IPS-15b (cell line): Measurements from ENCODE around the gene CLVS2.

Experiments used
- H3K27me3 ChIP-seq: one replicate; pipeline ENCODE4 v1.6.1; 2013; ENCODE audit warnings: low read length; ENCODE audit not compliant: control insufficient read depth, insufficient read depth
- H3K36me3 ChIP-seq: one replicate; pipeline ENCODE4 v1.6.1; 2013; ENCODE audit warnings: low read length; ENCODE audit not compliant: control insufficient read depth, insufficient read depth
- H3K4me1 ChIP-seq: one replicate; pipeline ENCODE4 v1.6.1; 2013; ENCODE audit warnings: mild to moderate bottlenecking, low read length; ENCODE audit not compliant: control insufficient read depth, insufficient read depth
- H3K4me3 ChIP-seq: one replicate; pipeline ENCODE4 v1.5.1; 2013; ENCODE audit warnings: low read depth, low read length
- H3K9ac ChIP-seq: one replicate; pipeline ENCODE4 v1.6.1; 2013; ENCODE audit warnings: low read depth, mild to moderate bottlenecking, low read length
- H3K9me3 ChIP-seq: one replicate; pipeline ENCODE4 v1.6.1; 2013; ENCODE audit warnings: mild to moderate bottlenecking, low read length; ENCODE audit not compliant: control insufficient read depth, insufficient read depth

CLVS2 gene

GRCh38 chr6:122998403-122998975, 2.5 kb downstream of the CLVS2 start:
- Histone ChIP-seq H3K9ac (no peak overlapping the region), H3K4me1 (no peaks in the 10 kb centered on the region), H3K27me3 (peaks cover 50% of the 10 kb centered on the region), H3K9me3 (no peaks in the 10 kb centered on the region), H3K36me3 (no peaks in the 10 kb centered on the region), H3K4me3 (no peak overlapping the region)

- Histone ChIP-seq H3K4me1 (no peaks in the 10 kb centered on the region), H3K4me3 (no peak overlapping the region), H3K36me3 (no peaks in the 10 kb centered on the region), H3K9ac (no peak overlapping the region), H3K27me3 (peaks cover 32% of the 10 kb centered on the region), H3K9me3 (no peaks in the 10 kb centered on the region)
Measured at GRCh38 chr6:123000244-123000770, 4.3 kb downstream of the CLVS2 start.

- H3K4me1 ChIP-seq = no peaks in the 10 kb centered on the region
- H3K27me3 ChIP-seq = peaks cover 25% of the 10 kb centered on the region
- H3K4me3 ChIP-seq = no peak overlapping the region
- H3K9me3 ChIP-seq = no peaks in the 10 kb centered on the region
- no peaks in the 10 kb centered on the region for H3K36me3 ChIP-seq
- no peak overlapping the region for H3K9ac ChIP-seq
Measured at GRCh38 chr6:123001540-123001939, 5.5 kb downstream of the CLVS2 start.

- H3K36me3 ChIP-seq = no peaks in the 10 kb centered on the region
- H3K9me3 ChIP-seq = no peaks in the 10 kb centered on the region
- H3K4me3 ChIP-seq = no peak overlapping the region
- H3K4me1 ChIP-seq = no peaks in the 10 kb centered on the region
- no peak overlapping the region for H3K9ac ChIP-seq
- no peaks in the 10 kb centered on the region for H3K27me3 ChIP-seq
Measured at GRCh38 chr6:123007885-123008284, 11.8 kb downstream of the CLVS2 start.

GRCh38 chr6:123009059-123009458, 13.0 kb downstream of the CLVS2 start:
- Histone ChIP-seq H3K4me1 (no peaks in the 10 kb centered on the region), H3K36me3 (no peaks in the 10 kb centered on the region), H3K4me3 (no peak overlapping the region), H3K9ac (no peak overlapping the region), H3K27me3 (no peaks in the 10 kb centered on the region), H3K9me3 (no peaks in the 10 kb centered on the region)

- Histone ChIP-seq H3K4me1 (no peaks in the 10 kb centered on the region), H3K9me3 (no peaks in the 10 kb centered on the region), H3K36me3 (no peaks in the 10 kb centered on the region), H3K9ac (no peak overlapping the region), H3K27me3 (no peaks in the 10 kb centered on the region), H3K4me3 (no peak overlapping the region)
Measured at GRCh38 chr6:123014835-123015234, 18.8 kb downstream of the CLVS2 start.

- H3K9me3 ChIP-seq = no peaks in the 10 kb centered on the region
- H3K9ac ChIP-seq = no peak overlapping the region
- H3K4me1 ChIP-seq = no peaks in the 10 kb centered on the region
- H3K36me3 ChIP-seq = no peaks in the 10 kb centered on the region
- H3K27me3 ChIP-seq = no peaks in the 10 kb centered on the region
- H3K4me3 ChIP-seq = no peak overlapping the region
Measured at GRCh38 chr6:123016431-123017103, 20.5 kb downstream of the CLVS2 start.

GRCh38 chr6:123017104-123017682, 21.2 kb downstream of the CLVS2 start:
- Histone ChIP-seq H3K27me3 (no peaks in the 10 kb centered on the region), H3K9ac (no peak overlapping the region), H3K4me1 (no peaks in the 10 kb centered on the region), H3K4me3 (no peak overlapping the region), H3K36me3 (no peaks in the 10 kb centered on the region), H3K9me3 (no peaks in the 10 kb centered on the region)

GRCh38 chr6:123022975-123023374, 26.9 kb downstream of the CLVS2 start:
- H3K4me1 ChIP-seq = no peaks in the 10 kb centered on the region
- H3K4me3 ChIP-seq = no peak overlapping the region
- no peak overlapping the region for H3K9ac ChIP-seq
- H3K27me3 ChIP-seq = no peaks in the 10 kb centered on the region
- no peaks in the 10 kb centered on the region for H3K9me3 ChIP-seq
- no peaks in the 10 kb centered on the region for H3K36me3 ChIP-seq

GRCh38 chr6:123024976-123025375, 28.9 kb downstream of the CLVS2 start:
- Histone ChIP-seq H3K4me1 (no peaks in the 10 kb centered on the region), H3K4me3 (no peak overlapping the region), H3K9me3 (no peaks in the 10 kb centered on the region), H3K9ac (no peak overlapping the region), H3K27me3 (no peaks in the 10 kb centered on the region), H3K36me3 (no peaks in the 10 kb centered on the region)

GRCh38 chr6:123027408-123027807, 31.4 kb downstream of the CLVS2 start:
- Histone ChIP-seq H3K9ac (no peak overlapping the region), H3K27me3 (no peaks in the 10 kb centered on the region), H3K4me3 (no peak overlapping the region), H3K4me1 (no peaks in the 10 kb centered on the region), H3K36me3 (no peaks in the 10 kb centered on the region), H3K9me3 (no peaks in the 10 kb centered on the region)

- Histone ChIP-seq H3K27me3 (no peaks in the 10 kb centered on the region), H3K36me3 (no peaks in the 10 kb centered on the region), H3K9ac (no peak overlapping the region), H3K4me3 (no peak overlapping the region), H3K9me3 (no peaks in the 10 kb centered on the region), H3K4me1 (no peaks in the 10 kb centered on the region)
Measured at GRCh38 chr6:123028263-123028662, 32.2 kb downstream of the CLVS2 start.
